ENCODE results near the gene PPARA.
A peak's percentile ranks its signal among the peaks of the same experiment; 100 is the strongest.

PPARA gene

DNA sequence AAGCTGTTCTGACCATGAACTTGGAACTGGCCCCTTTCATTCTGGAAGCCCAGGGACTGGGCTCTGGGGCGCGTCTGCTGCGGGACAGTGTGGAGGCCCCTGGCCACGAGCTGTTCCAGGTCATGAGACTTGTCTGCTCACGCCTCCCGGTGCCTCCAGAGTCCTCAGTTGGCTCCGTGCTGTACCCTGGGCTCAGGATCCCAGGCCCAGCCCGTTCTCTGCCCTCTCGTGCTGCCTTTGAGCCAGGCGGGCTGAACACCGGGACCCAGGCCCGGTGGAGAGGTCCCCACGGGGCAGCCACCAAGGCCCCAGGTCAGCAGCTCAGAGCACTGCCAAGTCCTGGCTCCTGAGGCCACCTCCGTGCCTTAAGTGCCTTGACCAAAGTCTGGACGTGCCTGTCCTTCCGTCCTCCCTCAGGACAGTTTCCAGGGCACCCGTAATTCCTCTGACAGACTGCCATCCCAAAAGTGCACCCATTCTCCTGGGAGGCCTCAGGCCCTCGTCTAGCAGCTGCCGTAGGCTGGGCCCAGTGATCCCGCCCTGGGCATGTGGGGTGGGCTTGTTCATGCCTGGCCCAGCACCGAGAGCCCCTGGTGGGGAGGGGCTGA lies 36.3 kb upstream of the PPARA start:
- DNase-seq (ENCODE audit: low read depth in 2 of 2), result no peak

DNA sequence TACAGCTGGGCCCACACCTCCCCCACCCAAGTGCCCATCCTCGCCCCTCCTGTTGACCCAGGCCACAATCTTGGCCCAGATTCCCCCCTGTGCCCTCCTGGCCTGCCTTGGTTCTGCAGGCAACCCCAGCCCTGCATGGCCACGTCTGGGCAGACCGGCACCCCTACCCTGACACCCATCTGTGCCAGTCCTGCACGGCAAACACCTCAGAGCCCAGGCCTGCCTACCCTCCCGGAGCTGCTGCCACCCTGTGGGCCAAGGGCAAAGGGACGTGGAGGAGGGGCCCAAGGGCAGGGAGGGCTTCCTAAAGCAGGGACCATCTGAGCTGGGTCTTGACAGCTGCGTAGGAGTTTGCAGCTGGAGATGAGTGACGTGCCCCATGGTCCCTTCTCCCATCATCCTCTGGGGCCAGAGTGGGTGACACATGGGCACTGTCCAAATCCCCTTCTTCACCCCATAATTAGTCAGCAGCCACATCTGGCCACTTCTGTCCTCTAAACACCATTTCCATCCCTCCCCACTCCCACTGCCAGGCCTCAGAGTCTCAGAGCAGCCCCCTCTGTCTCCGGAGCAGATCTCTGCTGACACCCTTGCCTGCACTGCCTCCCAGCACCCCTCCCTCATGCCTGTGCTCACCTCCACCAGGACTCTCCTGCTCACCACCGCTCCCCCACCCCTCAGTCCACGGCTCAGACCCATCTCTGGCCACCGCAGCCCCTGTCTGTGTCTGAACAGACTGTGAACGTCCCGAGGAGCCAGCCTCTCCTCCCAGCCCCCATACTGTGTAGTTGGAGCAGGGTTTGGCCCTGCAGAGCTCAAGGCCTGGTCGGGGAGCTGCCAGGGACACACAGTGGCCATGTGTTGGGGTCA lies 35.6 kb upstream of the PPARA start:
- DNase-seq (ENCODE audit: low read depth in 2 of 2), result no peak

DNA sequence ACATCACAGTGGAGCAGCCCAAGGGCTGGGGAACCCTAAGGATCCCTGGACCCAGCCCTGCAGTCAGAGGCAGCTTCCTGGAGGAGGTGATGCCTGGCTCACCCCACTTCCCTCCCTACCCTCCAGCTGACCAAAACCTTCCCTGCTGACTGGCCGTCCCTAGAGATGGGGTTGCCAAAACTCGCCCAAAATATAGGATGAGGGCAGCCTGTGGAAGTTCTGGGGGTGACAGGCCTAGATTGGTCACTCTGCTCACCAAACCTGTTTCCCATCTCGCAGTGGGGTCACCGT lies 35.0 kb upstream of the PPARA start:
- DNase-seq (ENCODE audit: low read depth in 2 of 2), result no peak

DNA sequence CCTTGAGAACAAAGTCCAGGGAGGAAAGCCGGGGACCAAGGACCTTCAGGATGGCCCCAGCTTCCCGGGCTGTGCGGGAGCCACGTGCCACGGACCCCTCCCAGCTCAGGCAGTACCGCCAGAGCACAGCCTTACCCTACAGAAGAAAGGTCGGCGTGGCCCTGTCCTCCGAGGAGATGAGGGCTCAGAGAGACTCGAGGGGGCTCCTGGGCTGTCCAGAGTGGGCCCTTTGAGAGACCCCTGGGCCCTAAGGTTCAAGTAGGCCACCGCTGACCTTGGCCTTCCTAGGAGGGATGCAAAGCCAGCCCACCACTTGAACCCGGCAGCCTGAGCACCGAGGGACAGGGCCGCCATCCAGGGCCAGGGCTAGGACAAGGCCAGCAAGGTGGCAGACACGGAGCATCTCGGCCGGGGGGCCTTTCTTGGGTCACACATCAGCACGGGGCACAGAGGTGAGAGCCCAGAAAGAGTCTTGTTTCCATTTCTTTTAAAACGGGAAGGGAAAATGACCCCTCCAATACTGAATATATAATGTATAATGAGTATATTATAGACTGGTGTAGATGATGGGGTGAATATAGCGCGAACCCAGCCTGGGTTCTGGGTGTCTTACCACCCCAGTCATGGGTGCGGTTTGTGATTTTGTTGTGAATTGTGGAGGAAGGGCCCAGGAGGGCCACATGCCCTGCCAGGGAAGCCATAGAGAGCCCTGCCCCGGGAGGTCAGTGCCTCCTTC lies 34.4 kb upstream of the PPARA start:
- DNase-seq (ENCODE audit: low read depth in 2 of 2), result no peak

DNA sequence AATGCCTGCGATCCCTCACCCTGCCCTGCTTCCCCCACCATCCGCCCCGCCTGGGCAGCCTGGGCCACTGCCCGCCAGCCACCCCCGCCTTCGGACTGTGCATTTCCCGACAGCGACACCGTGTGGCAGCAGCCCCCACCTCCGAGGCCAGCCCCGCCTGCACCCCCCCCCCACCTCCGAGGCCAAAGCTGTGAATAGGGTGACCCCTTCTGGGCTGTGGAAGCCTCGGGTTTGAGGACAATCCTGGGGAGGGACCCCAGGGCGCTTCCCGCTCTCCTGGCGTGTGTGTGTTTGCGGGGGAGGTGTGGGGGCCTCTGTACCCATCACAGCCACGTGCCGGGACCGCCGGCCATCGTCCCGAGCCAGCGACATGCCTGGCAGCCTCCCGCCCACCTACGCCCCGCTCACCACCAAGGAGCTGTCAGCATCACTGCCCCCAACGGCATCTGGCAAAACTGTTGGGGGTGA lies 33.8 kb upstream of the PPARA start:
- DNase-seq (ENCODE audit: low read depth in 2 of 2), result peak; percentile 62 to 79

DNA sequence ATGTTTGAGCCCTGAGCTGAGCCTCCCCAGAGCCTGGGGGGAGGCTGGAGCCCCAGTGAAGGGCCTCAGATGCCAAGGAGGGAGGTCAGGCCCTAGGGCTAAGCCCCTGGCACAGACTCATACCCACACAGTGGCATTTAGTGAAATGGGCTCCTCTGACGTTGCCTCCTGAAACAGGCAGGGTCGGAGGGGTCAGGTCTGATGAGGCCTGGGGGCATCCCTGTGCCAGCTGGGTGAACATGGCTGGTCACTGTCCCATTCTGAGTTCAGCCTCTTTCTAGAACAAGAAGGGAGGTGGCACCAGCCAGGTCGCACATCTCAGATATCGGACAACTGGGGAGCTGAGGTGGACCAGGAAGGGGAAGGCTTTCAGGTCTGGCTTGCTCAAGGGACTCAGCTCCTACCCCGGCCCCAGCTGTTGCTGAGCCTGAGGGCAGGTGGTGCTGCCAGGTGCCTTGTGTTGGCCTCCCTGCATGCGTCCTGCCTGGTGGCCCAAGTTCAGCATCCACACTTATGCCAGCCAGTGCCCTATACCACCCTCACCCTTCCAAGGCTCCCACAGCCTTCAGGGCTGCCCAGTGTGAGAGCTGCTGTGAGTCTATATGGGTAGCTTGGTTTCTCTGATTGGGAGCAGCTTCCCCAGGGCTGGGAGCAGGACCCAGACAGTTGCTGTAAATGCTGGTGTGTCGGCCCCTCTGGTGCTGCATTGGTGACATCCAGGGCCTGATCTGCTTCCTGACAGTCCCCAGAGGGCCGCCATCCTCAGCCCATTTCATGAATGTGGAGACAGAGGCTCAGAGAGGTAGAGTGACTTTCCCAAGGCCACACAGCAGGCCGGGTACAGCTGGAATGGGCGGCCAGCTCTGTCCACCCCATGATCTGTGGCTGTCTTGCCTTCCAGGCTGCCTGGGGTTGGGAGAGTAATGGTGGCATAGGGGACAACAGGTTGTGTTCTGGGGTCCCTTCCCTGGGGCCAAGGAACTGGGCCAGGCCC lies 32.8 kb upstream of the PPARA start:
- DNase-seq (ENCODE audit: low read depth in 2 of 2), result no peak

DNA sequence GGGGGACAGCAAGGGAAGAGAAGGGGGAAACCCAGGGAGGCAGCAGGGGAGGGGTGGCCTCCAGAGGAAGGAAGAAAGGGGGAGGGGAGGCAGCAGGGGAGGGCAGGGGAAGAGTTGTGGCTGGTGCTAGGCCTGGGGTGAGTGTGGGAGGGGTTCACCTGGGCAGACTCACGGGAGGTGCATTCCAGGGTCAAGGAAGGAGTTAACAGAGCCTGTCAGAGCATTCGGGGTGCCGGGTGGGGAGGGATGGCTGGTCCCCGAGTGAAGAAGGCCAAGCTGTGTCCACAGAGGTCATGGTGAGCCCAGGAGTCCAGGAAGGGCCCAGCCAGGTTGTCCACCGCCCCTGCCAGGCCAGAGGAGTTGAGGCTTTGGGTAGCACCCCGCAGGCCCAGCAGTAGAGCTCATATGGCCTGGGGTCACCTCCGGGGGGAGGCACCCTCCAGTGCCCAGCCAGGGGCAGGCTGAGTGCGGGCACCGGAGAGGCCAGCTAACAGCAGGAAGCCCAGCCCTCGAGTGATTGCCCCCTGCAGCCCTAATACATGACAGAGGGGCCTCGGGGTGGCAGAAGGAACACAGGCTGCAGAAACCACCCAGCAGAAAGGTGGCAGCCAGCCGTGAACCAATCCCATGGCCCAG lies 31.1 kb upstream of the PPARA start:
- no peak for DNase-seq (ENCODE audit: low read depth in 2 of 2)

DNA sequence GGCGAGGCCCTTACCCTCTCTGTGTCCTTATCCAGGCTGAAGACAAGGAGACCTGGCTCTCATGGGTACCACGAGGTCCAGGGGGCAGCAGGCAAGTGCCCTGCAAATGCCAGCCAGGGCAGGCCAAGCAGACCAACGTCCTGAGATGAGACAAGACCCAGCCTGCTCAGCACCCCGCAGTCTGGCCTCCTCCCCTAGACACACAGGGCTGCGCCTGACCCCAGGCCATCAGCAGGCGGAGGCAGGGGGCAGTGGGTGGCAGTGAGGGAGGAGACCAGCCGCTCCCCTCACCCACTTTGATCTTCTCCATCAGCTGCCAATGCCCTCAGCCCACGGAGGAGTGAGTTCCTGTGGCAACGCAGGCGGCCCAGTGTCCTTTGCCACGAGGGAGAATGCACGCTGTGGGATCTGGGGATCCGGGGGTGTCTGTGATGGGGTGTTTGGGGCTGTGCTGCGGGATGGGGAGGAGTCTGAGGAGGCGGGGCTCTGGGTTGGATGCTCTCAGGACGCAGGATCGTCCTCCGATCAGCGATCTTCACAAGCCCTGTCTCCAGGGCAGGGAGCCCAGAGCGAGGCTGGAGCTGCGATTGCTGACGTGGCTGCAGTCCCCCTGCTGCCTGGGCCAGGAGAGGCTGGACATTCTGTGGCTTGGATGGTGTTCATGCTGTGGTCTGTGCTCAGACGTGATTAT lies 30.5 kb upstream of the PPARA start:
- no peak for DNase-seq (ENCODE audit: low read depth in 2 of 2)

DNA sequence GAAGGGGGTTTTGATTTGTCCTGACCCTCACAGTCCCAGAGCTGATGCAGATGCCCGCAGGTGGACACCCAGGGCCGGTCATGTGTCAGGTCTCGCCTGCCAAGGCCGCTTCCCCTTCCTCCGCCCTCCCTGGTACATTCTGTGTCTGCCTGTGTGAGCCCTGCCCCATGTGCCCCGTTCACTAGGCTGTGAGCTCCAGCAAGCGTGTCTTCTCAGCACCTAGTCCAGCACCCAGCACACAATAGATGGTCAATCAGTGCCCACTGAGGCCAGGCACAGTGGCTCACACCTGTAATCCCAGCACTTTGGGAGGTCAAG lies 29.9 kb upstream of the PPARA start:
- DNase-seq (ENCODE audit: low read depth in 2 of 2), result no peak

DNA sequence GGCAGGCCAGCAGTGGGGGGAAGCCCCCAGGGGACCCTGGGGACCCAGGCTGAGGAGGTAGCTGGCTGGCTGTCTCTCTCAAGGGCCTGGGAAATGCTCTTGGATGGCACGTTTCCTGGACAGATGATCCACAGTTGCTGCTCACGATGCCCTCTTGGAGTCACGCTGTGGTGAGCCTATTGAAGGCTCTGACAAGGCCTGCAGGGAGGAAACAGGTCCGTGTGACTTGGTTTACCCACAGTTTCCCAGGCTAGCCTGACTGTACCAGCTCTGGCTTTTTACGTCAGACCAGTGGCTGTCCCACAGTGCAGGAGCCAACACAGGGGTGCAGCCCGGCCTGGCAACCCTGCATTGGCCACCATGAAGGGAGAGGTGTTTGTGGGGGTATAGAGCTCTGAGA lies 29.2 kb upstream of the PPARA start:
- DNase-seq (ENCODE audit: low read depth in 2 of 2), result no peak

DNA sequence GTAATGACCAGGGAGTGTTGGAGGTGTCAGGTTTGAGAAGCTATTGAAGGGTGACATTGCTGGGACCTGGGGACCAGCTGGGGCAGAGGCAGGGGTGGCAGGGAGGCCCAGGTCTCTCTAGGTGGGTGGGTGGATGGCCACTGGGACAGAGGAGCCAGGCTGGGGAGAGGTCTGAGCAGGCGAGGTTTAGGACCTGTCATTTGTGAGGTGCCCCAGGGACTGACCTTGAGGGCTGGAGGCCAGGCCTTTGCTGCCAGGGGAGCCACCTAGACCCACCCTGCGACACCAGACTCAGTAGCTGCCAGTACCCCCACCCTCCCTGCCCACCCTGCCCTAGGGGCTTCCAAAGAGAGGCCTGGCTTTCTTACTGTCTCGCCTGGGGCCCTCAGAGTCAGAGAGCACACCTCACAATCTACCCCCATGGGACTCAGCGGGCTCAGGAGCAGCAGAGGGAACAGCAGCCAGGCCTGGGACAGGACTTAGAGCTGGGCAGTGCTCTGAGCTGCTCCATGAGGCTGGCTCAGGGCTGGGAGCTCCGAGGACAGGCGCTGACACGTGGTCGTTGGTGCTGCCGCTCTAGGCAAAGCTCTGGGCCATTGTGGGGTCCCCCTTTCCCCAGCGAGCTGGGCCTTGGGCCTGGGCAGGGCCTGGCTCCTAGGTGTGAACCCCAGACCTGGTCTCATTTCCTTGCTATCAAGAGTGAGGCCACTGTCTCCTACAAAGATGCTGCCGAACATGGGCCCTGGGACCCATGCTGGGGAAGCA lies 28.6 kb upstream of the PPARA start:
- no peak for DNase-seq (ENCODE audit: low read depth in 2 of 2)

DNA sequence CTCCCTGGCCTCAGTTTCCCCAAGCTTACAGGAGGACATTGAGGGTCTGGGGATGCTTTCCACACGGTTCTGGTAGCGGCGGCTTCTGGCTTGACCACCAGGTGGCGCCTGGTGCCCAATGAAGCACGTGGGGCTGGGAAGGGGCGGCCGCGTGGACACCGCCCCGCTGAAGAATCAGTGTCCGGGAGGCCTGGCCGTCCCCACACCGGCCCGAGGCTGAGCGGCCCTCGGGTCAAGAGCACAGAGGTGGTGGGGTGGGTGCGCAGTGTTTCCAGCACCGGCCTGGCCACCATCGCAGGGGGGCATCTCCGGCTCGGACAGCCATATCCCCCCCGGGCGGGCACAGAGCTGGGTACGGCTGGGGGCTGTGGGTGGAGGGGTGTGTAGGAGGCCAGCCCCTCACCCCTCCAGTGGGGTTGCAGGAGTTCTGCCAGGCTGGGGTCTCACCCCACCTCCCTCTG lies 27.8 kb upstream of the PPARA start:
- peak; percentile 24 to 57 for DNase-seq (ENCODE audit: low read depth in 2 of 2)

DNA sequence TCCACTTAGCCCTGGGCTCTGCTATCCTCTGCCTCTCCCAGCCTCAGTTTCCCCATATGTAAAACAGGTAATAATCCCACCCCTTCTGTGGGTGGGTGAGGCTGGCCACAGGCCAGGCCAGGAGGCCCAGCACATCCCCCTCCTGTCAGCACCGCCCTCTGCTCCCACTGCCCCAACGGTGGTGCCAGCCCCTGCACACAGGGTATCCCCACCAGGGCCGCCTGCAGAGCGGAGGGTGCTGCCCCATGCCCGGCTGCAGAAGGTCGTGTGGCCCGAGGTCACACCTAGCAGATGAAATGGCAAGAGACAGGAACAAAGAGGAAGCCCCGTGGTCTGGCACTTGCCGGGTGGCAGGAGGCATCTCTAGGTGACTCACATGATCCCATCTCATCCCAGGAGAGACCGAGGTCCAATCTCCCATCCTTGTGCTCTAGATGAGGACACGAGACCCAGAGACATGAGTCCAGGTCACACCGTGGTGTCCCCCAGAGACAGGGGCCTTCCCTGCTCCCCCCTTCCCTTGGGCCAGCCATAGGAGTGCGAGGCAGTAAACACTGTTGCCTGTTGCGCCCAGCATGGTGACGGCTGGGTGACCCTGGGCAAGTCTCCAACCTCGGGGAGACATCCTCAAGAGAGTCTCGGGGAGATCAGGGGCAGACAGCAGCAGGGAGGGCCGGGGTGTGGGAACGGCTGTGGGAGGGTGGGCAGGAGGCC lies 27.2 kb upstream of the PPARA start:
- DNase-seq (ENCODE audit: low read depth in 2 of 2), result no peak

DNA sequence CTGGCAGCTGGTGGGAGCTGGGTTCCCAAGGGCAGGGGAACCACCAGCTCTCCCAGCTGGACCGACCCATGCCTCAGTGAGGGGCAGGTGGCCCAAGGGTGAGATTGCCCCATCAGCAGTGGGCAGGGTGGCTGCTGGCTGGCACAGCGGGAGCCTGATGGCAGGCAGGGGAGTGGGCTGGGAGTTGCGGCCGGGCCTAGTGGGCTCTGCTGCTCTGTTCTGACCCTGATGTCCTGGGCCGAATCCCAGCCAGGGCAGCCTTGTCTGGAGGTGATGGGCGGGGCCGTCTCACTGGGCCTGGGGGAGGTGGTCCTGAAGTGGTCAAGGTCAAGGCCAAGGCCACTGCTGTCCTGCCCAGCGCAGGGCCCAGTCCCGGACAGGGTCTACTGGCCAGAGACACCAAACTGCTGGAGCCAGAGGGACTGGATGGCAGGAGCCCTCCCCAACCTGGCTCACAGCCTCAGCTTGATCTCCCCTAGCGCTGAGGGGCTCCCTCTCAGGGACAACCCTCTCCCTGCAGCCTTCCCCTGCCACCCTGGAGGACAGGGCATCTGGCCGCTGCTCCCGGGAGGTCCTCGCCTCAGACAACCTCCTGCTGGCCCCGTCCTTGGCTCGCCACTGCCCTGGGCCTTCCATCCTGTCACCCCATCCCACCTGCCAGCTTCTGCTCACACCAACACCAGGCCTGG lies 26.5 kb upstream of the PPARA start:
- DNase-seq (ENCODE audit: low read depth in 2 of 2), result no peak

DNA sequence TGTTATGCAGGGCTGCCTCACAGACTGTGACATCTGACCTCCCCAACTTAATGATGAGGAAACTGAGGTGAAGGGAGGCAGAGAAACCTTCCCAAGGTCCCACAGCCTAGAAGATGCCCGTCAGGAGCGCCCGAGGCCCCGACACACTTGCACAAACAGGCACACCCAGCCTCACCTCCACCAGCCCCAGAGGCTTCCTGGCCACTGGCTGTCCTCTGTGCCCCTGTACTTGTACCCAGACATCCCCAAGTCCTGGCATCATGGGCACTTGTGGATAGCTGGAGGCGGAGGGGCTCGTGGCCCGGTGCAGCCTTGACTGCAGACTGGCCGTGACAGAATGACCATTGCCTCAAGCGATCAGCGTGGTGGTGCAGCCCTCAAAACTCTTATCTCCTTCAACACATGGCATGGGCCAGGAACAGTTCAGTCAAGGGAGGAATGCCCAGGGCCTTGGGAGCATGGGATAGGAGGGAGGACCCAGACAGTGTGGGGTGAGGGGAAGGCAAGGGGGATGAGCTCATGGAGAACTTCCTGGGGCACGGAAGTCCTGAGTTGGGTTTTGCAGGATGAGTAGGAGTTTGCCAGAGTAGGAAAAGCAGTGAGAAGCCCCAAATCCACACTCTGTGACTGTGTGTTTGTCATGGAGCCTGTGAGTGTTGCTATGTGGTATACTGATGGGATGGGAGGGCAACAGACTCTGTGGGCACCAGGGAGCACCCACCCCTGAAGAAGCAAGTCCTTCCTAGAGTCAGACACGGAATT lies 25.8 kb upstream of the PPARA start:
- DNase-seq (ENCODE audit: low read depth in 2 of 2), result no peak

DNA sequence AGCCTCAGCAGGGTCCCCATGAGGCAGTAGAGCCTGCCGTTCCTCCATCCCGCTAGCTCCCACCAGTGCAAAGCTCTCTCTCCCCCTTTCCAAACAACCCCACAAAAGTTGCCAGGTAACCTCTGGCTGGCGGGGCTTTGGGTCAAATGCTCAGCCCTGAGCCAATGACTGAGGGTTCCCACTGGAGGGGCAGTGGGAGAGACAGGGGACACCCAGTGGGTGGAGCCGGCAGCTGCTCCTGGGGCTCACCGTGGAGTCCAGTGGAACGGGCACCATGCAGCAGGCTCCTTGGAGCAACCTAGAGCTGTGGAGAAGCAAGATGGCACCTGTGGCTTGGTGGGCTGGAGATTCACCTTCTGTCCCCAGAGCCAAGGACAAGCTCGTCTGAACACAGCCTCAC lies 25.0 kb upstream of the PPARA start:
- no peak for DNase-seq (ENCODE audit: low read depth in 2 of 2)

DNA sequence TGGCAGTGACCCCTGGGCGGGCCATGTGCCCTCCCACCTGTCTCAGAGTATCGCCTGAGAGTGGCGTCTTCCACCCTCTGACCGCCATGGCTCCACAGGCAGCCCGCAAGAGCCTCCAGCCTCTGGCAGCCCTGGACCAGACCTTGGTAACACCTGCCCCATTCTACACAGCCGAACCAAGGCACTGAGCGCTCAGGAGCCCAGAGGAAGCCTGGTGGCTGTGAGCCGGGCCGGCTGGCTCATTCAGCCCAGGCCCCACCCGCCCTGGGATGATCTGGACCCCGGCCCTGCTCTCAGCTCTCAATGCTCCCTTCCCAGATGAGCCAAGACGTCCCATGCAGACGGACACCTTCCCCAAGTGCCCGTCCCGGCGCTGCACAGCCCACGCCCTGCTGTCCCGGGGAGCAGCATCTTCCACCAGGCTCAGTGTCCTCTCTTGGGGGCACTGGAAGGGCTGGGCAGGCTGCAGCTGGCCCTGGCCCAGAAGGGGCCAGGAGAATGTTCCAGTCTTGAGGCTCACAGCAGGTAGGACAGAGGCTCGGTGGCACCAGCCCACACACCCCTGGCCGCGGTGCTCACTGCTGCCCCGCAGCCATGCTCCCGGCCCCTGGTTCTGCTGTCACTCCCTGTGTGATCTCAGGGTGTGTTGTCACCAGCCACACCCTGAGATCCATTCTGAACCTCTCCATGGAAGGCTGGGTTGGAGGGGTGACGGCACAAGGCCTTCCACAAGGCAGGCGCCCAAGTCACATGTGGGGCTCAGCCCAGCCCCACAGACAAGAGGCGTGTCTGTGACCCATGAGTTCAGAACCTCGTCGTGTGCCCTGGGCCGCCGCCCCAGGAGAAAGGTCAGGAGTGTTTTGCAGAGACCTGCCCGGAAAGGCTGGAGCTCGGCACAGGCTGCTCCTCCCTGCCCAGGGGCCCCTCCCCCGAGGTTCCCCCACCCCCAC lies 24.2 kb upstream of the PPARA start:
- no peak for DNase-seq (ENCODE audit: low read depth in 2 of 2)

All from stimulated activated CD8-positive, alpha-beta memory T cell treated with anti-CD3 and anti-CD28 coated beads, Interleukin-7, amount 100 ng/mL, for 1 hour (primary cell).